Thyroid gland (tissue), 4 donors: ENCODE results near the gene PRKCG.

Experiments
- POLR2A ChIP-seq, 2 donors: fragments of 450-650 bp; IDR thresholded peaks; one replicate each; pipeline ENCODE4 v1.6.1; 2017; ENCODE audit warnings: antibody characterized with exemption in 2 of 2, mild to moderate bottlenecking in 2 of 2, moderate library complexity in 1 of 2
- TF ChIP-seq, protein P1 (sequence below), 6 experiments: fragments of 200-600 bp in 3 of 6; fragments of 450-650 bp in 3 of 6; sonication (generic) in 3 of 6; IDR thresholded peaks; one replicate each; pipeline ENCODE4 v1.5.1; 2016 to 2019; ENCODE audit warnings: antibody characterized with exemption in 6 of 6, mild to moderate bottlenecking in 2 of 6, inconsistent platforms in 1 of 6, moderate library complexity in 1 of 6

DNA sequence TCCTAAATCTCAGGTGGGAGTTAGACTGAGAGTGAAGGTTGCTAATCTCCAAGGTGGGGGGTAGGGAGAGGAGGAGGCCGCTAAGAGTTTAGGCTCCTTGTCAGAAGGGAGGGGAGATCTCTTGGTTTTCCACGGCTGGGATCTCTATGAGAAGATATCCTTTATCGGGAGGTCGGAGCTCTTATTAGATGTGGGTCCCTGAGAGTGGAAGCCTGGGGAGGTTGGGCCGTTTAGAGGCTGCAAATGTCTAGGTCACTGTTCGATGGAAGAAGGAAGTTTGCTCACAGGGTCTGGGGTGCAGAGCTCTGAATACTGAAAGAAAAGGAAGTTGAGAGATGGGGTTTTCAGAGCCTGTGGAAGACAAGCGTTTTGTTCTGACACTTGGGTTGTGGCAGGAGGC lies 10.5 kb upstream of the PRKCG start:
- no peak for TF ChIP-seq POLR2A (IDR thresholded peaks at IDR 0.05)
- TF ChIP-seq, protein P1, sequence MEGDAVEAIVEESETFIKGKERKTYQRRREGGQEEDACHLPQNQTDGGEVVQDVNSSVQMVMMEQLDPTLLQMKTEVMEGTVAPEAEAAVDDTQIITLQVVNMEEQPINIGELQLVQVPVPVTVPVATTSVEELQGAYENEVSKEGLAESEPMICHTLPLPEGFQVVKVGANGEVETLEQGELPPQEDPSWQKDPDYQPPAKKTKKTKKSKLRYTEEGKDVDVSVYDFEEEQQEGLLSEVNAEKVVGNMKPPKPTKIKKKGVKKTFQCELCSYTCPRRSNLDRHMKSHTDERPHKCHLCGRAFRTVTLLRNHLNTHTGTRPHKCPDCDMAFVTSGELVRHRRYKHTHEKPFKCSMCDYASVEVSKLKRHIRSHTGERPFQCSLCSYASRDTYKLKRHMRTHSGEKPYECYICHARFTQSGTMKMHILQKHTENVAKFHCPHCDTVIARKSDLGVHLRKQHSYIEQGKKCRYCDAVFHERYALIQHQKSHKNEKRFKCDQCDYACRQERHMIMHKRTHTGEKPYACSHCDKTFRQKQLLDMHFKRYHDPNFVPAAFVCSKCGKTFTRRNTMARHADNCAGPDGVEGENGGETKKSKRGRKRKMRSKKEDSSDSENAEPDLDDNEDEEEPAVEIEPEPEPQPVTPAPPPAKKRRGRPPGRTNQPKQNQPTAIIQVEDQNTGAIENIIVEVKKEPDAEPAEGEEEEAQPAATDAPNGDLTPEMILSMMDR (IDR thresholded peaks at IDR 0.05), result no peak
